Measurements from ENCODE around the gene GNAI2.
A peak's percentile ranks its signal among the peaks of the same experiment; 100 is the strongest.
"Not testable (repeated sequence)": the region's sequence is repeated elsewhere in the genome, so short reads cannot be mapped to it uniquely, and the experiment has no call there.

The GNAI2 gene

GRCh38 chr3:50226888-50227389 lies 9.1 kb upstream of the GNAI2 start:
- Histone ChIP-seq H3K4me1 (ENCODE audit: insufficient read depth, insufficient read length) (peaks cover 19% of the 10 kb centered on the region), H3K27me3 (ENCODE audit: insufficient read depth, insufficient read length) (peaks cover 6% of the 10 kb centered on the region), H3K4me3 (ENCODE audit: insufficient read length, low read depth) (peak overlapping the region; percentile 73), H3K9ac (ENCODE audit: insufficient read length, low read depth) (peak overlapping the region; percentile 91), H3K36me3 (ENCODE audit: insufficient read depth, insufficient read length, low read length) (no peaks in the 10 kb centered on the region), H3K9me3 (ENCODE audit: insufficient read depth, low read length) (no peaks in the 10 kb centered on the region)
- no peak for DNase-seq (ENCODE audit: low read depth, low spot score)
- no peak for TF ChIP-seq ZNF274 (IDR thresholded peaks at IDR 0.05; ENCODE audit: low read depth, low read length)
- no peak for TF ChIP-seq SUZ12 (IDR thresholded peaks at IDR 0.05; ENCODE audit: extremely low read depth, insufficient read depth, insufficient read length)
- no peak for TF ChIP-seq YY1 (IDR thresholded peaks at IDR 0.05; ENCODE audit: insufficient read depth, insufficient read length)

- H3K4me1 ChIP-seq (ENCODE audit: insufficient read depth, insufficient read length) = peaks cover 17% of the 10 kb centered on the region
- no peak for TF ChIP-seq SUZ12 (IDR thresholded peaks at IDR 0.05; ENCODE audit: extremely low read depth, insufficient read depth, insufficient read length)
- no peak for TF ChIP-seq YY1 (IDR thresholded peaks at IDR 0.05; ENCODE audit: insufficient read depth, insufficient read length)
- TF ChIP-seq ZNF274 (IDR thresholded peaks at IDR 0.05; ENCODE audit: low read depth, low read length) = no peak
- DNase-seq (ENCODE audit: low read depth, low spot score) = peak; percentile 92
Measured at GRCh38 chr3:50227390-50228183, 8.4 kb upstream of the GNAI2 start.

GRCh38 chr3:50228184-50228763 lies 7.7 kb upstream of the GNAI2 start:
- H3K27me3 ChIP-seq (ENCODE audit: insufficient read depth, insufficient read length); DNase-seq (ENCODE audit: low read depth, low spot score); H3K9me3 ChIP-seq (ENCODE audit: insufficient read depth, low read length); H3K36me3 ChIP-seq (ENCODE audit: insufficient read depth, insufficient read length, low read length): not testable (repeated sequence)
- Histone ChIP-seq H3K4me1 (ENCODE audit: insufficient read depth, insufficient read length) (peaks cover 20% of the 10 kb centered on the region), H3K9ac (ENCODE audit: insufficient read length, low read depth) (peak overlapping the region; percentile 87), H3K4me3 (ENCODE audit: insufficient read length, low read depth) (peak overlapping the region; percentile 73)

More at GRCh38 chr3:50227390-50228183, 8.4 kb upstream of the GNAI2 start:
- Histone ChIP-seq H3K9me3 (ENCODE audit: insufficient read depth, low read length) (no peaks in the 10 kb centered on the region), H3K9ac (ENCODE audit: insufficient read length, low read depth) (peak overlapping the region; percentile 91), H3K36me3 (ENCODE audit: insufficient read depth, insufficient read length, low read length) (no peaks in the 10 kb centered on the region), H3K27me3 (ENCODE audit: insufficient read depth, insufficient read length) (peaks cover 6% of the 10 kb centered on the region), H3K4me3 (ENCODE audit: insufficient read length, low read depth) (peak overlapping the region; percentile 73)

GRCh38 chr3:50229490-50229889 lies 6.5 kb upstream of the GNAI2 start:
- no peak for DNase-seq (ENCODE audit: low read depth, low spot score)
- H3K9ac ChIP-seq (ENCODE audit: insufficient read length, low read depth) = no peak overlapping the region
- TF ChIP-seq YY1 (IDR thresholded peaks at IDR 0.05; ENCODE audit: insufficient read depth, insufficient read length) (no peak), ZNF274 (IDR thresholded peaks at IDR 0.05; ENCODE audit: low read depth, low read length) (no peak), SUZ12 (IDR thresholded peaks at IDR 0.05; ENCODE audit: extremely low read depth, insufficient read depth, insufficient read length) (no peak)
- peaks cover 3% of the 10 kb centered on the region for H3K27me3 ChIP-seq (ENCODE audit: insufficient read depth, insufficient read length)
- H3K4me3 ChIP-seq (ENCODE audit: insufficient read length, low read depth) = no peak overlapping the region
- H3K9me3 ChIP-seq (ENCODE audit: insufficient read depth, low read length) = no peaks in the 10 kb centered on the region
- peaks cover 25% of the 10 kb centered on the region for H3K4me1 ChIP-seq (ENCODE audit: insufficient read depth, insufficient read length)
- no peaks in the 10 kb centered on the region for H3K36me3 ChIP-seq (ENCODE audit: insufficient read depth, insufficient read length, low read length)

- peaks cover 29% of the 10 kb centered on the region for H3K4me1 ChIP-seq (ENCODE audit: insufficient read depth, insufficient read length)
- no peak for DNase-seq (ENCODE audit: low read depth, low spot score)
- H3K4me3 ChIP-seq (ENCODE audit: insufficient read length, low read depth) = no peak overlapping the region
- no peak overlapping the region for H3K9ac ChIP-seq (ENCODE audit: insufficient read length, low read depth)
- peaks cover 3% of the 10 kb centered on the region for H3K27me3 ChIP-seq (ENCODE audit: insufficient read depth, insufficient read length)
- H3K36me3 ChIP-seq (ENCODE audit: insufficient read depth, insufficient read length, low read length) = no peaks in the 10 kb centered on the region
- no peak for TF ChIP-seq SUZ12 (IDR thresholded peaks at IDR 0.05; ENCODE audit: extremely low read depth, insufficient read depth, insufficient read length)
- TF ChIP-seq YY1 (IDR thresholded peaks at IDR 0.05; ENCODE audit: insufficient read depth, insufficient read length) = no peak
- no peak for TF ChIP-seq ZNF274 (IDR thresholded peaks at IDR 0.05; ENCODE audit: low read depth, low read length)
- no peaks in the 10 kb centered on the region for H3K9me3 ChIP-seq (ENCODE audit: insufficient read depth, low read length)
Measured at GRCh38 chr3:50230104-50230793, 5.8 kb upstream of the GNAI2 start.

- Histone ChIP-seq H3K36me3 (ENCODE audit: insufficient read depth, insufficient read length, low read length) (no peaks in the 10 kb centered on the region), H3K4me3 (ENCODE audit: insufficient read length, low read depth) (no peak overlapping the region), H3K9ac (ENCODE audit: insufficient read length, low read depth) (no peak overlapping the region), H3K4me1 (ENCODE audit: insufficient read depth, insufficient read length) (peaks cover 29% of the 10 kb centered on the region), H3K9me3 (ENCODE audit: insufficient read depth, low read length) (no peaks in the 10 kb centered on the region), H3K27me3 (ENCODE audit: insufficient read depth, insufficient read length) (peaks cover 3% of the 10 kb centered on the region)
- no peak for TF ChIP-seq YY1 (IDR thresholded peaks at IDR 0.05; ENCODE audit: insufficient read depth, insufficient read length)
- no peak for TF ChIP-seq SUZ12 (IDR thresholded peaks at IDR 0.05; ENCODE audit: extremely low read depth, insufficient read depth, insufficient read length)
- TF ChIP-seq ZNF274 (IDR thresholded peaks at IDR 0.05; ENCODE audit: low read depth, low read length) = no peak
- DNase-seq (ENCODE audit: low read depth, low spot score) = no peak
Measured at GRCh38 chr3:50230794-50231125, 5.2 kb upstream of the GNAI2 start.

- DNase-seq (ENCODE audit: low read depth, low spot score) = no peak
- Histone ChIP-seq H3K4me1 (ENCODE audit: insufficient read depth, insufficient read length) (peaks cover 29% of the 10 kb centered on the region), H3K9me3 (ENCODE audit: insufficient read depth, low read length) (no peaks in the 10 kb centered on the region), H3K36me3 (ENCODE audit: insufficient read depth, insufficient read length, low read length) (no peaks in the 10 kb centered on the region), H3K4me3 (ENCODE audit: insufficient read length, low read depth) (no peak overlapping the region), H3K9ac (ENCODE audit: insufficient read length, low read depth) (no peak overlapping the region), H3K27me3 (ENCODE audit: insufficient read depth, insufficient read length) (peaks cover 3% of the 10 kb centered on the region)
- TF ChIP-seq ZNF274 (IDR thresholded peaks at IDR 0.05; ENCODE audit: low read depth, low read length) = no peak
- no peak for TF ChIP-seq SUZ12 (IDR thresholded peaks at IDR 0.05; ENCODE audit: extremely low read depth, insufficient read depth, insufficient read length)
- TF ChIP-seq YY1 (IDR thresholded peaks at IDR 0.05; ENCODE audit: insufficient read depth, insufficient read length) = no peak
Measured at GRCh38 chr3:50231581-50231980, 4.4 kb upstream of the GNAI2 start.
